Loucy (cell line): ENCODE measurements around the gene RNF215.
"Not testable (repeated sequence)": the region's sequence is repeated elsewhere in the genome, so short reads cannot be mapped to it uniquely, and the experiment has no call there.

ENCODE experiments used
- H2AFZ ChIP-seq: fragments of 200-600 bp; sonication (generic); 2 replicates; pipeline ENCODE4 v1.6.0; 2016; ENCODE audit warnings: antibody characterized with exemption, mild to moderate bottlenecking, low read length, moderate library complexity
- H3F3A ChIP-seq: fragments of 200-600 bp; 2 replicates; pipeline ENCODE4 v1.6.0; 2016; ENCODE audit warnings: antibody characterized with exemption, low read depth, mild to moderate bottlenecking
- H3K27me3 ChIP-seq: fragments of 200-600 bp; sonication (generic); 2 replicates; pipeline ENCODE4 v1.6.1; 2014; ENCODE audit warnings: low read length, mild to moderate bottlenecking; ENCODE audit not compliant: insufficient read depth, poor library complexity, severe bottlenecking
- H3K36me3 ChIP-seq: fragments of 200-600 bp; sonication (generic); 2 replicates; pipeline ENCODE4 v1.6.1; 2016; ENCODE audit warnings: low read length; ENCODE audit not compliant: insufficient read depth
- H3K4me1 ChIP-seq: fragments of 200-600 bp; sonication (generic); 2 replicates; pipeline ENCODE4 v1.5.1; 2014; ENCODE audit warnings: low read length, mild to moderate bottlenecking; ENCODE audit not compliant: insufficient read depth, poor library complexity, severe bottlenecking
- H3K4me2 ChIP-seq: fragments of 200-600 bp; sonication (generic); 2 replicates; pipeline ENCODE4 v1.6.0; 2014; ENCODE audit warnings: antibody characterized with exemption, low read length, low read depth, mild to moderate bottlenecking; ENCODE audit not compliant: poor library complexity, severe bottlenecking
- H3K4me3 ChIP-seq: fragments of 200-600 bp; sonication (generic); 2 replicates; pipeline ENCODE4 v1.5.1; 2014; ENCODE audit warnings: low read length, mild to moderate bottlenecking, mixed read lengths; ENCODE audit not compliant: poor library complexity, severe bottlenecking
- H3K79me2 ChIP-seq: fragments of 200-600 bp; sonication (generic); 2 replicates; pipeline ENCODE4 v1.6.1; 2014; ENCODE audit warnings: low read length; ENCODE audit not compliant: insufficient read depth
- H3K9ac ChIP-seq: fragments of 200-600 bp; sonication (generic); 2 replicates; pipeline ENCODE4 v1.6.0; 2014; ENCODE audit warnings: mild to moderate bottlenecking, low read depth, low read length, moderate library complexity; ENCODE audit not compliant: poor library complexity, severe bottlenecking
- H3K9me2 ChIP-seq: fragments of 200-600 bp; sonication (generic); replicated peaks from 2 replicates; pipeline ENCODE4 v1.6.1; 2016; ENCODE audit warnings: low read depth, low read length, mixed read lengths
- H3K9me3 ChIP-seq: fragments of 200-600 bp; sonication (generic); 2 replicates; pipeline ENCODE4 v1.6.1; 2014; ENCODE audit warnings: mild to moderate bottlenecking, antibody characterized with exemption, low read length, low read depth; ENCODE audit not compliant: insufficient read depth
- H4K20me1 ChIP-seq: fragments of 200-600 bp; sonication (generic); 2 replicates; pipeline ENCODE4 v1.6.0; 2014; ENCODE audit warnings: antibody characterized with exemption, low read length, mild to moderate bottlenecking; ENCODE audit not compliant: insufficient read depth, poor library complexity, severe bottlenecking
- EZH2phosphoT487 ChIP-seq: fragments of 200-600 bp; IDR thresholded peaks from 2 replicates; pipeline ENCODE4 v1.6.1; 2018; ENCODE audit warnings: antibody characterized with exemption, mild to moderate bottlenecking, moderate library complexity, borderline replicate concordance
- TF ChIP-seq, protein P1 (sequence below): fragments of 200-600 bp; sonication (generic); conservative IDR thresholded peaks from 2 replicates; pipeline ENCODE4 v1.5.1; 2014; ENCODE audit warnings: mild to moderate bottlenecking, antibody characterized with exemption, low read length

RNF215 gene

DNA sequence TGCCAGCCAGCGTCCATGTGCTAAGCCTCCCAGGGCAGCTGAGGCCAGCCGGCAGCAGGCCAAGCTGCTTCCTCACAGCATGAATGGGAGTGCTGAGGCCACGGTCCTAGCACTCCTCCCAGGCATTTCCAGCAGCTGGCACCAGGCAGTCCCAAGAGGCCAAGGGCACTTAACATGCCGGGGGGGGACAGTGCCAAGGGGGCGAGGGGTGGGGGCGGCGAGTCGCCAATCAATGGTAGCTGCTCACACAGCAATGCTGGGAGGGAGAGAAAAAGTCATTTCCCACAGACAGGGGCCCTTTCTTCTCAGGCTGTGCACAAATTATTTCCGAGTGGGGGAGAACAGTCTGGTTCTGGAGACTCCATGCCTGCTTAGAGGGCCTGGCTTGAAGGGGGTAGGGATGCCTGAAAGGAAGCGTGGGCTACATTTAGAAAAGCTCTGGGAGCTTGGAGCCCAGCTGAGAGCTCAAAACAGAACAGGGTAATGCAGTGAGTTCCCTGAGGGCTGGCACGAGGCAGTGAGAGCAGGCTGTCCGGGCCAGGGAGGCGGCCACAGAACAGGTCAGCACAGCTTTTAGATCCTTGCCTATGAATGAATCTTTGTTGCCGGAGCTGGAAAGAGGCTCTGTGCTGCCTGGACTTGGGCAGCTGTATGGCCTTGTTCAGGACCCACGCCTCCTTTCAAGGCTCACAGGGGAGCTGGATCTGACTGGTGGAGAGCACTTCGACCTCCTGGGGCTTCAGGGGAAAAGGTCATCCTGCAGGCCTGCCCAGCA is 46.1 kb downstream of the RNF215 start:
- Histone ChIP-seq H3K9me2 (no peaks in the 10 kb centered on the region), H3K9me3 (no peaks in the 10 kb centered on the region)
- TF ChIP-seq EZH2phosphoT487, result no peak
- TF ChIP-seq, protein P1, sequence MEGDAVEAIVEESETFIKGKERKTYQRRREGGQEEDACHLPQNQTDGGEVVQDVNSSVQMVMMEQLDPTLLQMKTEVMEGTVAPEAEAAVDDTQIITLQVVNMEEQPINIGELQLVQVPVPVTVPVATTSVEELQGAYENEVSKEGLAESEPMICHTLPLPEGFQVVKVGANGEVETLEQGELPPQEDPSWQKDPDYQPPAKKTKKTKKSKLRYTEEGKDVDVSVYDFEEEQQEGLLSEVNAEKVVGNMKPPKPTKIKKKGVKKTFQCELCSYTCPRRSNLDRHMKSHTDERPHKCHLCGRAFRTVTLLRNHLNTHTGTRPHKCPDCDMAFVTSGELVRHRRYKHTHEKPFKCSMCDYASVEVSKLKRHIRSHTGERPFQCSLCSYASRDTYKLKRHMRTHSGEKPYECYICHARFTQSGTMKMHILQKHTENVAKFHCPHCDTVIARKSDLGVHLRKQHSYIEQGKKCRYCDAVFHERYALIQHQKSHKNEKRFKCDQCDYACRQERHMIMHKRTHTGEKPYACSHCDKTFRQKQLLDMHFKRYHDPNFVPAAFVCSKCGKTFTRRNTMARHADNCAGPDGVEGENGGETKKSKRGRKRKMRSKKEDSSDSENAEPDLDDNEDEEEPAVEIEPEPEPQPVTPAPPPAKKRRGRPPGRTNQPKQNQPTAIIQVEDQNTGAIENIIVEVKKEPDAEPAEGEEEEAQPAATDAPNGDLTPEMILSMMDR, result no peak

DNA sequence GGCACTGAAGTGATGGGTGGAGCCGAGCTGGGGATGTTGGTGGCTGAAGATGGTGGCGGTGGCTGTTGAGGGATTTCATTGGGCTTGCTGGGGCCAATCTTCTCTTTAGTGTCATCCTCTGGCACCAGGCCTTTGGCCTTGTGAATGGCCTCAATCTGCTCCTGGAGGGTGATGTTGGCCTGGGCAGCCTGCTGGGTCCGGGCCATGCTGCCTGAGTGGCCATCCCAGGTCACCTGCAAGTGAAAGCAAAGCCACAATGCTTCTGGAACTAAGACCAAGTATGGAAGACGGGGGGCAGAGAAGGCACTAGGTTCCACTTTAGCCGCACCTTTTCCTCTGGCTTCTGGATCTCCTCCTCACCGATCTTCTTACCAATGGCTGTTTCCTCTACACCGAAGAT is 48.4 kb downstream of the RNF215 start:
- H2AFZ ChIP-seq, result no peak overlapping the region
- H3K27me3 ChIP-seq, result no peaks in the 10 kb centered on the region
- H3F3A ChIP-seq, result no peaks in the 10 kb centered on the region
- TF ChIP-seq, protein P1, result no peak
- no peak for TF ChIP-seq EZH2phosphoT487
- no peaks in the 10 kb centered on the region for H3K9me3 ChIP-seq
- peaks cover under 1% of the 10 kb centered on the region for H3K4me1 ChIP-seq
- no peaks in the 10 kb centered on the region for H4K20me1 ChIP-seq
- peaks cover 99% of the 10 kb centered on the region for H3K36me3 ChIP-seq
- no peaks in the 10 kb centered on the region for H3K79me2 ChIP-seq
- H3K4me3 ChIP-seq, result no peak overlapping the region
- H3K9ac ChIP-seq, result no peak overlapping the region
- H3K9me2 ChIP-seq, result no peaks in the 10 kb centered on the region
- no peak overlapping the region for H3K4me2 ChIP-seq

More for the DNA sequence above, 46.1 kb downstream of the RNF215 start:
- H3K4me2 ChIP-seq, result no peak overlapping the region
- H2AFZ ChIP-seq, result no peak overlapping the region
- H3F3A ChIP-seq, result no peaks in the 10 kb centered on the region
- no peaks in the 10 kb centered on the region for H4K20me1 ChIP-seq
- H3K4me3 ChIP-seq, result no peak overlapping the region
- no peaks in the 10 kb centered on the region for H3K27me3 ChIP-seq
- H3K9ac ChIP-seq, result no peak overlapping the region
- no peaks in the 10 kb centered on the region for H3K79me2 ChIP-seq
- peaks cover 99% of the 10 kb centered on the region for H3K36me3 ChIP-seq
- H3K4me1 ChIP-seq, result no peaks in the 10 kb centered on the region

DNA sequence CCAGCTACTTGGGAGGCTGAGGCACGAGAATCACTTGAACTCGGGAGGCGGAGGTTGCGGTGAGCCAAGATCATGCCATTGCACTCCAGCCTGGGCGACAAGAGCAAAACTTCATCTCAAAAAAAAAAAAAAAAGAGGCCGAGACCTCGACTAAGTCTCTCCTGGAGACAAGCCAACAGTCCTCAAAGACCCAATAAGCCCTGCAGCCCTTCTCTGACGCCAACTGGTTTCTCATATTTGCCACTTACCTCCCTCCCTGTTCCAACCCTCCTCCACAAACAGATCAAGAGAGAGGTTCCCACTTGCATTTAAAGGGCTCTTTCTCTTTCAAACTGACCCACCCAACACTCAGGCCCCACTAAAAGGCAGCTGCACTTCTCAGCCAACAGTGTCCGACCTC is 48.9 kb downstream of the RNF215 start:
- not testable (repeated sequence) for H3K4me3 ChIP-seq, H3K27me3 ChIP-seq, H3K4me2 ChIP-seq, H2AFZ ChIP-seq, H3K9me2 ChIP-seq, H3K4me1 ChIP-seq, H3K79me2 ChIP-seq, H3K9me3 ChIP-seq, H3F3A ChIP-seq, H3K9ac ChIP-seq, H4K20me1 ChIP-seq
- peaks cover 99% of the 10 kb centered on the region for H3K36me3 ChIP-seq

DNA sequence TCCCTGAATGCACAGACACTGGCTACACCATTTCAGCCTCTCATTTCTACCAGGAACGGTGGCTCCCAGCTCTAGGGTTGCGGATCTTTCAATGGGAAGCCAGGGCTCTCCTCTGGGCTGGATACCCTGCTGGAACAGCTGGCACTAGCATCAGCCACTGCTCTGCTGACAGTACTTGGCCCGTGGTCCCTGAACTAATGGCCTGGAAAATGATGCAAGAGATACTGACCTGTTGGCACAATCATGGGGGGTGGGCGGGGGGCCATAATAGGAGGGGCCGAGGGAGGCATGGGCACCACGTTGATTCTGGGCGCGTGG is 49.8 kb downstream of the RNF215 start:
- no peak overlapping the region for H3K9ac ChIP-seq
- H3F3A ChIP-seq, result peaks cover 4% of the 10 kb centered on the region; the same call in 1 of the 2 replicates
- TF ChIP-seq EZH2phosphoT487, result no peak
- TF ChIP-seq, protein P1, result no peak
- H3K36me3 ChIP-seq, result peaks cover 99% of the 10 kb centered on the region
- no peaks in the 10 kb centered on the region for H4K20me1 ChIP-seq
- no peaks in the 10 kb centered on the region for H3K9me3 ChIP-seq
- no peaks in the 10 kb centered on the region for H3K9me2 ChIP-seq
- H3K4me1 ChIP-seq, result peaks cover 7% of the 10 kb centered on the region
- no peak overlapping the region for H3K4me3 ChIP-seq
- H3K79me2 ChIP-seq, result no peaks in the 10 kb centered on the region
- H3K27me3 ChIP-seq, result no peaks in the 10 kb centered on the region
- H3K4me2 ChIP-seq, result no peak overlapping the region
- H2AFZ ChIP-seq, result no peak overlapping the region
